Left ventricle myocardium inferior (tissue), 1 donor: ENCODE measurements around the gene SSMEM1. TPM values are rescaled to one million over a fixed set of nuclear protein-coding genes. Genes with fewer than 3 reads are reported as not detected.
"Not testable (repeated sequence)": the region's sequence is repeated elsewhere in the genome, so short reads cannot be mapped to it uniquely, and the experiment has no call there.

Experiments
- DNase-seq: peaks from one replicate; pipeline ENCODE4 v3.0.0-alpha.2; 2020
- H3K27ac ChIP-seq: fragments of 200-600 bp; replicated peaks from 2 replicates; pipeline ENCODE4 v1.8.0; 2021
- H3K27me3 ChIP-seq: fragments of 200-600 bp; 2 replicates; pipeline ENCODE4 v1.8.0; 2021; ENCODE audit warnings: low read depth
- H3K36me3 ChIP-seq: fragments of 200-600 bp; 2 replicates; pipeline ENCODE4 v1.8.0; 2021
- H3K4me1 ChIP-seq: fragments of 200-600 bp; 2 replicates; pipeline ENCODE4 v1.8.0; 2021
- H3K4me3 ChIP-seq: fragments of 200-600 bp; 2 replicates; pipeline ENCODE4 v1.8.0; 2021; ENCODE audit warnings: mild to moderate bottlenecking, moderate library complexity
- H3K9me3 ChIP-seq: fragments of 200-600 bp; replicated peaks from 2 replicates; pipeline ENCODE4 v1.8.0; 2021
- CTCF ChIP-seq: fragments of 200-600 bp; IDR thresholded peaks from 2 replicates; pipeline ENCODE4 v1.8.0; 2021; ENCODE audit warnings: antibody characterized with exemption, mild to moderate bottlenecking, borderline replicate concordance
- intact Hi-C: fragments of 100-400 bp; cut with micrococcal nuclease; formaldehyde crosslinking; loops from one replicate; pipeline ENCODE4 v1.11.0; 2022
- total RNA-seq: library from RNA; stranded (reverse); fragmentation: NEBNext Ultra II Directional; extraction: Animal tissue kit (Norgen Biotek cat#: 25700); gene quantifications from one replicate; pipeline ENCODE4 v1.2.1, GENCODE V29; 2021
- donor health status: DM: no; HTN: yes; CAD: no; lungs with severe emphysema.

SSMEM1 gene
- total RNA-seq, 1 donor from 2014 or later, result not detected

- Histone ChIP-seq H3K36me3 (no peaks in the 10 kb centered on the region), H3K27me3 (no peaks in the 10 kb centered on the region), H3K4me1 (no peaks in the 10 kb centered on the region), H3K27ac (no peak overlapping the region), H3K4me3 (no peak overlapping the region), H3K9me3 (no peaks in the 10 kb centered on the region)
- TF ChIP-seq CTCF, result no peak
- no peak for DNase-seq
- intact Hi-C loops, result no loop called here
Measured at GRCh38 chr7:130240240-130240639, 32.6 kb downstream of the SSMEM1 start.

- no peaks in the 10 kb centered on the region for H3K9me3 ChIP-seq
- no peaks in the 10 kb centered on the region for H3K27me3 ChIP-seq
- DNase-seq, result peak; percentile 43
- peak; percentile 84 for TF ChIP-seq CTCF
- intact Hi-C loops, result no loop called here
- no peak overlapping the region for H3K4me3 ChIP-seq
- no peaks in the 10 kb centered on the region for H3K4me1 ChIP-seq
- H3K27ac ChIP-seq, result no peak overlapping the region
- H3K36me3 ChIP-seq, result no peaks in the 10 kb centered on the region
Measured at GRCh38 chr7:130242198-130243014, 34.7 kb downstream of the SSMEM1 start.

GRCh38 chr7:130243486-130243885 is 35.8 kb downstream of the SSMEM1 start:
- H3K27ac ChIP-seq, DNase-seq, H3K4me3 ChIP-seq, intact Hi-C loops, H3K9me3 ChIP-seq, H3K36me3 ChIP-seq, H3K4me1 ChIP-seq, H3K27me3 ChIP-seq: not testable (repeated sequence)

GRCh38 chr7:130246491-130246890 is 38.8 kb downstream of the SSMEM1 start:
- H3K27ac ChIP-seq, H3K9me3 ChIP-seq, DNase-seq, intact Hi-C loops, H3K4me3 ChIP-seq, H3K36me3 ChIP-seq, H3K27me3 ChIP-seq, H3K4me1 ChIP-seq: not testable (repeated sequence)

- H3K27me3 ChIP-seq, H3K27ac ChIP-seq, H3K4me3 ChIP-seq, H3K4me1 ChIP-seq, intact Hi-C loops, H3K36me3 ChIP-seq, DNase-seq: not testable (repeated sequence)
- peaks cover 12% of the 10 kb centered on the region for H3K9me3 ChIP-seq
Measured at GRCh38 chr7:130248842-130249241, 41.2 kb downstream of the SSMEM1 start.

- intact Hi-C loops, result not testable (repeated sequence)
Measured at GRCh38 chr7:130249626-130250025, 42.0 kb downstream of the SSMEM1 start.

GRCh38 chr7:130254555-130254954 is 46.9 kb downstream of the SSMEM1 start:
- no peak for DNase-seq
- Histone ChIP-seq H3K36me3 (no peaks in the 10 kb centered on the region), H3K4me3 (no peak overlapping the region), H3K27ac (no peak overlapping the region), H3K9me3 (peaks cover 41% of the 10 kb centered on the region), H3K27me3 (peaks cover 5% of the 10 kb centered on the region), H3K4me1 (no peaks in the 10 kb centered on the region)
- intact Hi-C loops, result no loop called here
- no peak for TF ChIP-seq CTCF

More at GRCh38 chr7:130249626-130250025, 42.0 kb downstream of the SSMEM1 start:
- not testable (repeated sequence) for H3K27me3 ChIP-seq, H3K4me1 ChIP-seq, H3K36me3 ChIP-seq, H3K27ac ChIP-seq, H3K4me3 ChIP-seq, DNase-seq
- H3K9me3 ChIP-seq, result peaks cover 12% of the 10 kb centered on the region
